Calu3 (cell line): ENCODE data around the gene UVRAG. TPM values are rescaled to one million over a fixed set of nuclear protein-coding genes. Genes with fewer than 3 reads are reported as not detected.
A peak's percentile ranks its signal among the peaks of the same experiment; 100 is the strongest.

ENCODE experiments used
- BruUV-seq: library from RNA; stranded (reverse); fragments of 400-500 nt; replicated peaks from 2 replicates; lab custom pipeline; 2021; lab: Mats Ljungman, UMichigan
- CTCF ChIA-PET: fragments of 300-600 bp; sonication (Branson Sonifier 250); formaldehyde crosslinking; loops from one replicate; lab custom pipeline; 2022; ENCODE audit warnings: antibody characterized with exemption; lab: Charles Lee
- DNase-seq: peaks from one replicate; pipeline ENCODE4 v3.0.0; 2022
- H3K27ac Mint-ChIP-seq: one replicate; pipeline ENCODE4 v1.8.0; 2022; ENCODE audit warnings: mixed read lengths; ENCODE audit not compliant: unreplicated experiment
- H3K27me3 Mint-ChIP-seq: one replicate; pipeline ENCODE4 v1.8.0; 2022; ENCODE audit warnings: mixed read lengths; ENCODE audit not compliant: unreplicated experiment
- H3K36me3 Mint-ChIP-seq: one replicate; pipeline ENCODE4 v1.8.0; 2022; ENCODE audit warnings: mild to moderate bottlenecking, moderate library complexity, mixed read lengths; ENCODE audit not compliant: insufficient read depth, unreplicated experiment
- H3K4me1 Mint-ChIP-seq: one replicate; pipeline ENCODE4 v1.8.0; 2022; ENCODE audit warnings: mild to moderate bottlenecking, low read depth, mixed read lengths; ENCODE audit not compliant: unreplicated experiment
- H3K4me3 Mint-ChIP-seq: one replicate; pipeline ENCODE4 v1.8.0; 2022; ENCODE audit warnings: mild to moderate bottlenecking, low read depth, moderate library complexity, mixed read lengths; ENCODE audit not compliant: unreplicated experiment
- H3K9me3 Mint-ChIP-seq: one replicate; pipeline ENCODE4 v1.8.0; 2022; ENCODE audit warnings: low read depth, mixed read lengths; ENCODE audit not compliant: unreplicated experiment
- intact Hi-C: fragments of 100-400 bp; cut with micrococcal nuclease; formaldehyde crosslinking; loops from one replicate; pipeline ENCODE4 v1.10.0; 2022; ENCODE audit not compliant: unreplicated experiment
- total RNA-seq: library from RNA; stranded (reverse); gene quantifications from 2 replicates; pipeline ENCODE4 v1.2.3, GENCODE V29; 2022
- TF ChIP-seq, protein P1 (sequence below): fragments of 200-600 bp; IDR thresholded peaks from one replicate; pipeline ENCODE4 v1.8.0; 2022; ENCODE audit warnings: antibody characterized with exemption; ENCODE audit not compliant: unreplicated experiment

UVRAG gene
- total RNA-seq, 1 experiment from 2014 or later = 18.5 TPM

DNA sequence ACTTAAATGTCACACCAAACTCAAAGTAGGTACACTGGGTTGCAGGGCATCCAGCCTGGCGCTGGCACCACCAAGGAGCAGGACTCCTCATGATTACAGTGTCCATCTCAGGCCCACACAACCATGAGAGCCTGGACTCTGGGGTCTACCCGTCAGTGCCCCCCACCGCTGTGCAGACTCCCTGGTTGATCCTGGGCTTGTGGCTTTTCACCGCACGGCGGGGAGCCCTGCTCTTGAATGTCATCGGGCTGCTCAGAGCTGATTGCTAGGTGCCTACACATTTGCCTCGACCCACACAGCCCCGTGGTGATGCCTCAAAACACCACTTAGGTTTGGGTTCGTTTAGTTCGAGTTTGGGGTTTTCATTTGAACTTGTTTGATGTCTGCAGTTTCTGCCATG is 328.3 kb downstream of the UVRAG start:
- no peaks in the 10 kb centered on the region for H3K36me3 Mint-ChIP-seq
- H3K9me3 Mint-ChIP-seq = no peaks in the 10 kb centered on the region
- TF ChIP-seq, protein P1, sequence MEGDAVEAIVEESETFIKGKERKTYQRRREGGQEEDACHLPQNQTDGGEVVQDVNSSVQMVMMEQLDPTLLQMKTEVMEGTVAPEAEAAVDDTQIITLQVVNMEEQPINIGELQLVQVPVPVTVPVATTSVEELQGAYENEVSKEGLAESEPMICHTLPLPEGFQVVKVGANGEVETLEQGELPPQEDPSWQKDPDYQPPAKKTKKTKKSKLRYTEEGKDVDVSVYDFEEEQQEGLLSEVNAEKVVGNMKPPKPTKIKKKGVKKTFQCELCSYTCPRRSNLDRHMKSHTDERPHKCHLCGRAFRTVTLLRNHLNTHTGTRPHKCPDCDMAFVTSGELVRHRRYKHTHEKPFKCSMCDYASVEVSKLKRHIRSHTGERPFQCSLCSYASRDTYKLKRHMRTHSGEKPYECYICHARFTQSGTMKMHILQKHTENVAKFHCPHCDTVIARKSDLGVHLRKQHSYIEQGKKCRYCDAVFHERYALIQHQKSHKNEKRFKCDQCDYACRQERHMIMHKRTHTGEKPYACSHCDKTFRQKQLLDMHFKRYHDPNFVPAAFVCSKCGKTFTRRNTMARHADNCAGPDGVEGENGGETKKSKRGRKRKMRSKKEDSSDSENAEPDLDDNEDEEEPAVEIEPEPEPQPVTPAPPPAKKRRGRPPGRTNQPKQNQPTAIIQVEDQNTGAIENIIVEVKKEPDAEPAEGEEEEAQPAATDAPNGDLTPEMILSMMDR = no peak
- CTCF ChIA-PET = no interaction called here
- intact Hi-C loops = no loop called here
- no peak for DNase-seq
- H3K4me3 Mint-ChIP-seq = no peak overlapping the region
- no peaks in the 10 kb centered on the region for H3K4me1 Mint-ChIP-seq
- H3K27ac Mint-ChIP-seq = no peak overlapping the region
- H3K27me3 Mint-ChIP-seq = no peaks in the 10 kb centered on the region
- BruUV-seq = no TSS peak

DNA sequence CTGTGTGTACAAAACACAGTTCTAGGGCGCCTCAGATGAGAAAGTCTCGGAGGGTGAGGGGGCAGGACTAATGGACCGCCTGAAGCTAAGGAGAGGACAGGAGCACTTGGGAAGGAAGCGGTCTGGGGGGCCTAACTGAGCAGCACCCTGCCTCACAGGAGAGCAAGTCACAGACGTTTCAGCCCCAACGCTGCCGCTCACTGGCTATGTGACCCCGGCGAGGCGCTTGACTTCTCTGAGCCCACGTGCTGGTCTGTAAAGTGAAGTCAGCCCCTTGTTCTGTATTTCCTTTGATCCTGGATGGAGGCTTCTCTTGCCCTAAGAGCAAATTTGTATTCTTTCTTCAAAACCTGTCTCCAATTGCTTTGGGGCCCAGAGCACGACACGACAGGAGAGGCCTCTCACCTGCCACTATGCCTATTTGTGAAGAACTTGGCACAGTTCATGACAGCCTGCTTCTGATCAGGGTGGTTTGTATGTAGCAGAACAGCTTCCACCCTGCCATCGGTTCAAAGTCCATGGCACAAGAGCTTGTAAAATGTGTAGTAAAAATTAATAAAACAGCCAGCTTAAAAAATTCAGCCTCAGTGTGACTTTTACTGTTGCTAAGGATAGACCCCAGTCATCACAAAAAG is 332.2 kb downstream of the UVRAG start:
- H3K27me3 Mint-ChIP-seq = no peaks in the 10 kb centered on the region
- H3K4me1 Mint-ChIP-seq = peaks cover 19% of the 10 kb centered on the region
- CTCF ChIA-PET = no interaction called here
- H3K36me3 Mint-ChIP-seq = peaks cover 1% of the 10 kb centered on the region
- no peak overlapping the region for H3K4me3 Mint-ChIP-seq
- H3K27ac Mint-ChIP-seq = no peak overlapping the region
- TF ChIP-seq, protein P1 = no peak
- H3K9me3 Mint-ChIP-seq = no peaks in the 10 kb centered on the region
- intact Hi-C loops = no loop called here
- no peak for DNase-seq
- no TSS peak for BruUV-seq

GRCh38 chr11:76148231-76148630 is 333.2 kb downstream of the UVRAG start:
- CTCF ChIA-PET = no interaction called here
- no peak overlapping the region for H3K27ac Mint-ChIP-seq
- DNase-seq = no peak
- TF ChIP-seq, protein P1 = no peak
- H3K4me3 Mint-ChIP-seq = no peak overlapping the region
- H3K36me3 Mint-ChIP-seq = peaks cover 5% of the 10 kb centered on the region
- H3K27me3 Mint-ChIP-seq = peaks cover 2% of the 10 kb centered on the region
- intact Hi-C loops = no loop called here
- H3K4me1 Mint-ChIP-seq = peaks cover 29% of the 10 kb centered on the region
- no peaks in the 10 kb centered on the region for H3K9me3 Mint-ChIP-seq
- no TSS peak for BruUV-seq

DNA sequence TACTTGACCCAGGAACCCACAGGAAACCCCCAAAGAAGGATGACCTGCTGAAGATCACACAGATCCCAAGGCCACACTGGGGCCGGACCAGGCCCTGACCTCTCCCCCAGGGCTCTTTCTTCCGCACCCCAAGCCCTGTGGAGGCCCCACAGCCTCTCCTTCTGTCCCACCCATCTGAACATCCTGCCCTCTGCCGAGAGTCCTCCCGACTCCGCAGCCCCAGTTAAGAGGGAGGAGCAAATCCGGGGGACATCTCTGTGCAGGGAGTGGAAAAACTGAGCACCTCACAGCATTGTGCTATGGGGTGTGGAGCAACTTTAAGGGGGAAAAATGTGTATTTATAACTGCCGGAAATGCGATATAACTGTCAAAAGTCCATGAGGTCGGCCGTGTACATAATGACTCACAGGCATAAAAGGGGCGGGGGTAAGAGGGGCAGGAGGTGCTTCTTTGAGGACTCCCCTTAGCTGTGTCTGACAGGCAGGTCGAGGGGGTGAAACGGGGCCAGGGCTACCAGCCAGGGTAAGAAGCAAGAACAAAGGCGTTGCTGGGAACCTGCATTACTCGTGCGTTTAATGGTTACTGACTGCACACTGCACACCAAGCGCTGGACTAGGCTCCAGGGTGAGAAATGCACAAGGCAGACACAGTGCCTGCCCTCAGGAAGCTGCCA is 334.1 kb downstream of the UVRAG start:
- CTCF ChIA-PET = interaction anchor here (1.5 kb wide), 1 partner anchor 252 kb away, joined by 3 read pairs; no protein-coding TSS in a partner anchor
- Mint-ChIP-seq H3K4me3 (no peak overlapping the region), H3K4me1 (peaks cover 35% of the 10 kb centered on the region), H3K9me3 (no peaks in the 10 kb centered on the region), H3K27me3 (peaks cover 10% of the 10 kb centered on the region), H3K36me3 (peaks cover 5% of the 10 kb centered on the region), H3K27ac (no peak overlapping the region)
- DNase-seq = peak; percentile 34
- TF ChIP-seq, protein P1 = no peak
- intact Hi-C loops = no loop called here
- no TSS peak for BruUV-seq
